T-helper 2 cell treated with Interferon-gamma antibody and Interleukin-4, amounts not matched to agents 100 ng/mL and 5 ng/mL, for 36 hours (primary cell): ENCODE data around the gene RHOBTB3. TPM values are rescaled to one million over a fixed set of nuclear protein-coding genes. Genes with fewer than 3 reads are reported as not detected.

Experiments used
- intact Hi-C: fragments of 100-400 bp; cut with micrococcal nuclease; formaldehyde crosslinking; loops from one replicate; pipeline ENCODE4 v1.15.1; 2023
- total RNA-seq: library from RNA; stranded (reverse); gene quantifications from 2 replicates; pipeline ENCODE4 v1.2.3, GENCODE V29; 2022

RHOBTB3 gene
- total RNA-seq, 1 donor from 2014 or later, result 0.59 TPM

GRCh38 chr5:95761771-95762651 is 30.9 kb downstream of the RHOBTB3 start:
- intact Hi-C loops, result loop anchor here (2.0 to 10.0 kb wide), 5 partner anchors 19 to 207 kb away; partner anchors contain the start of genes ARSK, RFESD and SKIC3

- intact Hi-C loops, result loop anchor here (5.0 to 10.0 kb wide), 3 partner anchors 48 to 115 kb away; partner anchors contain the start of gene RFESD
These were observed 31.5 kb downstream of the RHOBTB3 start for GRCh38 chr5:95762652-95763041.

GRCh38 chr5:95763941-95764340 is 32.8 kb downstream of the RHOBTB3 start:
- intact Hi-C loops, result loop anchor here (5.0 to 10.0 kb wide), 3 partner anchors 49 to 117 kb away; partner anchors contain the start of gene RFESD

GRCh38 chr5:95768731-95769130 is 37.6 kb downstream of the RHOBTB3 start:
- intact Hi-C loops, result loop anchor here (10.0 kb wide), 1 partner anchor 54 kb away; no protein-coding TSS in a partner anchor

GRCh38 chr5:95770830-95771708 is 39.9 kb downstream of the RHOBTB3 start:
- intact Hi-C loops, result no loop called here

GRCh38 chr5:95771892-95772291 is 40.8 kb downstream of the RHOBTB3 start:
- intact Hi-C loops, result no loop called here

GRCh38 chr5:95773335-95774059 is 42.4 kb downstream of the RHOBTB3 start:
- intact Hi-C loops, result no loop called here

GRCh38 chr5:95777441-95777840 is 46.3 kb downstream of the RHOBTB3 start:
- intact Hi-C loops, result no loop called here

- intact Hi-C loops, result no loop called here
These were observed 47.7 kb downstream of the RHOBTB3 start for GRCh38 chr5:95778713-95779436.

GRCh38 chr5:95779611-95780010 is 48.5 kb downstream of the RHOBTB3 start:
- intact Hi-C loops, result loop anchor here (2.0 to 10.0 kb wide), 3 partner anchors 19 to 558 kb away; partner anchors contain the start of gene ELL2

- intact Hi-C loops, result loop anchor here (2.0 to 10.0 kb wide), 3 partner anchors 20 to 557 kb away; partner anchors contain the start of gene ELL2
These were observed 49.5 kb downstream of the RHOBTB3 start for GRCh38 chr5:95780597-95780996.

GRCh38 chr5:95781101-95781583 is 50.0 kb downstream of the RHOBTB3 start:
- intact Hi-C loops, result loop anchor here (1.0 to 10.0 kb wide), 8 partner anchors 20 to 556 kb away; partner anchors contain the start of genes ELL2 and GLRX

- intact Hi-C loops, result loop anchor here (5.0 to 10.0 kb wide), 2 partner anchors 183 to 555 kb away; partner anchors contain the start of gene ELL2
These were observed 51.0 kb downstream of the RHOBTB3 start for GRCh38 chr5:95782181-95782580.

GRCh38 chr5:95783661-95784060 is 52.5 kb downstream of the RHOBTB3 start:
- intact Hi-C loops, result loop anchor here (1.0 to 10.0 kb wide), 3 partner anchors 23 to 554 kb away; partner anchors contain the start of gene ELL2

GRCh38 chr5:95784514-95785302 is 53.6 kb downstream of the RHOBTB3 start:
- intact Hi-C loops, result loop anchor here (1.0 to 10.0 kb wide), 3 partner anchors 22 to 553 kb away; partner anchors contain the start of gene ELL2

- intact Hi-C loops, result loop anchor here (10.0 kb wide), 1 partner anchor 178 kb away; the partner anchor contains the start of gene ELL2
These were observed 55.8 kb downstream of the RHOBTB3 start for GRCh38 chr5:95786821-95787418.

GRCh38 chr5:95788493-95788892 is 57.4 kb downstream of the RHOBTB3 start:
- intact Hi-C loops, result loop anchor here (10.0 kb wide), 1 partner anchor 176 kb away; the partner anchor contains the start of gene ELL2

GRCh38 chr5:95791751-95792150 is 60.6 kb downstream of the RHOBTB3 start:
- intact Hi-C loops, result no loop called here
